Sigmoid colon (tissue), 3 donors: ENCODE measurements around the gene FFAR4.

ENCODE experiments used
- POLR2A ChIP-seq, 2 donors: fragments of 450-650 bp; IDR thresholded peaks; one replicate each; pipeline ENCODE4 v1.6.1; 2016; ENCODE audit warnings: antibody characterized with exemption in 2 of 2, mild to moderate bottlenecking in 2 of 2, moderate library complexity in 2 of 2
- TF ChIP-seq, protein P1 (sequence below), 4 experiments: fragments of 450-650 bp in 3 of 4; fragments of 200-600 bp in 1 of 4; IDR thresholded peaks; one replicate each; pipeline ENCODE4 v1.5.1; 2016 to 2019; ENCODE audit warnings: antibody characterized with exemption in 4 of 4, mild to moderate bottlenecking in 3 of 4, moderate library complexity in 2 of 4

DNA sequence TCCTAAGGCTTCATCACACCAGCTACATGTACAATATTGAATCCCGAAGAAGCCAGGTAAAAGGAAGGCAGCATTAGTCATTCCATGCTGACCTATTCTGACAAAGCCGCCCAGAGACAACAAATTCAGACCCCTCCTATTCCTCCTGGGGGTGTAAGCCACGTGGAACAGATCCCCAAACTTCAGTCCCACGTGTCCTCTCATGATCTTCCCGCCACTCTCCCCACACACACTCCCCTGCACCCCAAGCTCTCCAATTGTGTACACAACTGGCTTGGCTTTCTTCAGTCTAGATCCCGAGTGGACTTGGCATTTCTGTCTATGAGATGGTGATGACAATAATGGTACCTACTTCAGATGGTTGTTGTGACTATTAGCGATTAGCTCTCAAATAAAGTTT lies 54.5 kb downstream of the FFAR4 start:
- TF ChIP-seq, protein P1, sequence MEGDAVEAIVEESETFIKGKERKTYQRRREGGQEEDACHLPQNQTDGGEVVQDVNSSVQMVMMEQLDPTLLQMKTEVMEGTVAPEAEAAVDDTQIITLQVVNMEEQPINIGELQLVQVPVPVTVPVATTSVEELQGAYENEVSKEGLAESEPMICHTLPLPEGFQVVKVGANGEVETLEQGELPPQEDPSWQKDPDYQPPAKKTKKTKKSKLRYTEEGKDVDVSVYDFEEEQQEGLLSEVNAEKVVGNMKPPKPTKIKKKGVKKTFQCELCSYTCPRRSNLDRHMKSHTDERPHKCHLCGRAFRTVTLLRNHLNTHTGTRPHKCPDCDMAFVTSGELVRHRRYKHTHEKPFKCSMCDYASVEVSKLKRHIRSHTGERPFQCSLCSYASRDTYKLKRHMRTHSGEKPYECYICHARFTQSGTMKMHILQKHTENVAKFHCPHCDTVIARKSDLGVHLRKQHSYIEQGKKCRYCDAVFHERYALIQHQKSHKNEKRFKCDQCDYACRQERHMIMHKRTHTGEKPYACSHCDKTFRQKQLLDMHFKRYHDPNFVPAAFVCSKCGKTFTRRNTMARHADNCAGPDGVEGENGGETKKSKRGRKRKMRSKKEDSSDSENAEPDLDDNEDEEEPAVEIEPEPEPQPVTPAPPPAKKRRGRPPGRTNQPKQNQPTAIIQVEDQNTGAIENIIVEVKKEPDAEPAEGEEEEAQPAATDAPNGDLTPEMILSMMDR (IDR thresholded peaks at IDR 0.05): no peak
- no peak for TF ChIP-seq POLR2A (IDR thresholded peaks at IDR 0.05)
